HepG2 (cell line): Measurements from ENCODE around the gene PRKAR1B. TPM values are rescaled to one million over a fixed set of nuclear protein-coding genes. Genes with fewer than 3 reads are reported as not detected.

ENCODE experiments used
- DMTF1 ChIP-seq: sonication (generic); formaldehyde crosslinking; IDR thresholded peaks from 2 replicates; pipeline ENCODE4 v1.4.0; 2020; ENCODE audit warnings: mild to moderate bottlenecking, missing genetic modification reagents
- FOXK2 ChIP-seq: fragments of 450-650 bp; IDR thresholded peaks from 2 replicates; pipeline ENCODE4 v1.6.1; 2016
- KDM1A ChIP-seq: IDR thresholded peaks from 2 replicates; pipeline ENCODE4 v1.6.1; 2016; ENCODE audit warnings: missing compliant biosample characterization
- LCORL ChIP-seq, 2 experiments: fragments of 450-650 bp in 1 of 2; sonication (generic) in 1 of 2; formaldehyde crosslinking in 1 of 2; IDR thresholded peaks; 2 replicates each; pipeline versions ENCODE4 v1.5.0 to v1.6.1; 2017 to 2020; ENCODE audit warnings: antibody characterized with exemption in 1 of 2, missing genetic modification reagents in 1 of 2
- MED8 ChIP-seq: sonication (generic); formaldehyde crosslinking; IDR thresholded peaks from 2 replicates; pipeline ENCODE4 v1.8.1; 2023; ENCODE audit warnings: mild to moderate bottlenecking, missing genetic modification reagents; ENCODE audit not compliant: insufficient replicate concordance
- PHB2 ChIP-seq: fragments of 450-650 bp; IDR thresholded peaks from 2 replicates; pipeline ENCODE4 v1.6.1; 2018; ENCODE audit not compliant: partially characterized antibody
- RFX5 ChIP-seq: IDR thresholded peaks from 2 replicates; pipeline ENCODE4 v1.6.1; 2011; ENCODE audit warnings: low read depth, low read length, improper control_type of control experiment
- RNF219 ChIP-seq: sonication (generic); formaldehyde crosslinking; IDR thresholded peaks from 2 replicates; pipeline ENCODE4 v1.5.0; 2020; ENCODE audit warnings: mild to moderate bottlenecking, missing genetic modification reagents
- SMARCE1 ChIP-seq: fragments of 450-650 bp; IDR thresholded peaks from 2 replicates; pipeline ENCODE4 v1.6.1; 2017; ENCODE audit warnings: borderline replicate concordance
- ZKSCAN5 ChIP-seq: sonication (generic); formaldehyde crosslinking; IDR thresholded peaks from 2 replicates; pipeline ENCODE4 v1.5.1; 2020; ENCODE audit warnings: mild to moderate bottlenecking, missing genetic modification reagents
- ZNF644 ChIP-seq: IDR thresholded peaks from 2 replicates; pipeline ENCODE4 v1.6.1; 2016; ENCODE audit warnings: low read depth
- ZNF703 ChIP-seq: sonication (generic); formaldehyde crosslinking; IDR thresholded peaks from 2 replicates; pipeline ENCODE4 v1.5.1; 2020; ENCODE audit warnings: missing genetic modification reagents, mild to moderate bottlenecking, moderate library complexity, borderline replicate concordance
- polyA plus RNA-seq, 8 experiments: library from polyadenylated mRNA; depleted of rRNA in 3 of 8; stranded (reverse) in 7 of 8; unstranded in 1 of 8; fragments of >200 nt; fragmentation: Illumina TruSeq in 4 of 8; extraction: Trizol in 4 of 8; gene quantifications; 2 replicates each; pipeline versions ENCODE4 v1.2.1 to v1.2.3, GENCODE V29; 2011 to 2016; ENCODE audit warnings: low read depth in 4 of 8, missing spikeins in 1 of 8, mixed read lengths in 1 of 8; ENCODE audit not compliant: insufficient read depth in 1 of 8
- total RNA-seq, 5 experiments: library from RNA; depleted of rRNA; stranded (reverse); fragments of >200 nt; fragmentation: Illumina TruSeq; extraction: Trizol; gene quantifications; 2 replicates each; pipeline ENCODE4 v1.2.3, GENCODE V29; 2016; ENCODE audit warnings: low read depth in 1 of 5
- TF ChIP-seq, protein P1 (sequence below): sonication (generic); formaldehyde crosslinking; IDR thresholded peaks from 2 replicates; pipeline ENCODE4 v1.8.0; 2022; ENCODE audit warnings: low read depth, missing genetic modification reagents
- TF ChIP-seq, protein P2 (sequence below): sonication (generic); formaldehyde crosslinking; IDR thresholded peaks from 2 replicates; pipeline ENCODE4 v1.5.1; 2020; ENCODE audit warnings: mild to moderate bottlenecking, missing genetic modification reagents, moderate library complexity

PRKAR1B gene
- total and polyA plus RNA-seq, 2 of the 13 experiments (the other 11 are each of a cell fraction or from before 2014, with no cell fraction given) = 7.9 to 28.2 TPM

DNA sequence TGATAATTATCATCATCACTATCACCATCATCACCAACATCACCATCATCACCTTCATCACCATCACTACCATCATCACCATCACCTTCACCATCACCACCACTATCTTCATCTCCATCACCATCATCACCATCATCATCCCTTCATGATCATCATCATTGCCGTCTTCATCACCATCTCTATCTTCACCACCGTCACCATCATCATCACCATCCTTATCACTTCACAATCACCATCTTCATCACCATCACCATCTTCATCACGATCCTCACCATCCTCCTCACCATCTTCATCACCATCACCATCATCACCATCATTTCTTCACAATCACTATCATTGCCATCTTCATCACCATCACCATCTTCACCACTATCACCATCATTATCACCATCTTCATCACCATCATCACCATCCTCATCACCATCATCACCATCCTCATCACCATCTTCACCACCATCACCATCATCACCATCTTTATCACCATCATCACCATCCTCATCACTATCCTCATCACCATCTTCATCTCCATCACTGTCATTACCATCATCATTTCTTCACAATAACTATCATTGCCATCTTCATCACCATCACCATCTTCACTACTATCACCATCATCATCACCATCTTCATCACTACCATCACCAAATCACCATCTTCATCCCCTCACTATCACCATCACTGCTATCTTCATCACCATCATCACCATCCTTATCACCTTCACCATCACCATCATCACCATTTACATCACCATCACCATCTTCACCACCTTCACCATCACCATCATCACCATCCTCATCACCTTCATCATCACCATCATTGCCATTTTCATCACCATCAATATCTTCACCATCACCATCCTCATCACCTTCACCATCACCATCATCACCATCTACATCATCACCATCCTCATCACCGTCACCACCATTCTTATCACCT lies 73.0 kb downstream of the PRKAR1B start (continued):
- TF ChIP-seq DMTF1 (CRISPR knock-in tag) = no peak
- no peak for TF ChIP-seq SMARCE1
- TF ChIP-seq, protein P1, sequence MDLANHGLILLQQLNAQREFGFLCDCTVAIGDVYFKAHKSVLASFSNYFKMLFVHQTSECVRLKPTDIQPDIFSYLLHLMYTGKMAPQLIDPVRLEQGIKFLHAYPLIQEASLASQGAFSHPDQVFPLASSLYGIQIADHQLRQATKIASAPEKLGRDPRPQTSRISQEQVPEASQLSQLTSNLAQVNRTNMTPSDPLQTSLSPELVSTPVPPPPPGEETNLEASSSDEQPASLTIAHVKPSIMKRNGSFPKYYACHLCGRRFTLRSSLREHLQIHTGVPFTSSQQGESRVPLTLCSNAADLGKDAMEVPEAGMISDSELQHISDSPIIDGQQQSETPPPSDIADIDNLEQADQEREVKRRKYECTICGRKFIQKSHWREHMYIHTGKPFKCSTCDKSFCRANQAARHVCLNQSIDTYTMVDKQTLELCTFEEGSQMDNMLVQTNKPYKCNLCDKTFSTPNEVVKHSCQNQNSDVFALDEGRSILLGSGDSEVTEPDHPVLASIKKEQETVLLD (CRISPR knock-in tag) = no peak
- TF ChIP-seq PHB2 = no peak
- TF ChIP-seq MED8 (CRISPR knock-in tag) = no peak
- TF ChIP-seq KDM1A (CRISPR knock-in tag) = no peak
- no peak for TF ChIP-seq RNF219 (CRISPR knock-in tag)
- TF ChIP-seq ZKSCAN5 = no peak
- peak; percentile 9; the same call in 1 of the 2 replicates for TF ChIP-seq FOXK2
- no peak for TF ChIP-seq ZNF703 (CRISPR knock-in tag)
- no peak for TF ChIP-seq RFX5
- no peak for TF ChIP-seq ZNF644
- TF ChIP-seq, protein P2, sequence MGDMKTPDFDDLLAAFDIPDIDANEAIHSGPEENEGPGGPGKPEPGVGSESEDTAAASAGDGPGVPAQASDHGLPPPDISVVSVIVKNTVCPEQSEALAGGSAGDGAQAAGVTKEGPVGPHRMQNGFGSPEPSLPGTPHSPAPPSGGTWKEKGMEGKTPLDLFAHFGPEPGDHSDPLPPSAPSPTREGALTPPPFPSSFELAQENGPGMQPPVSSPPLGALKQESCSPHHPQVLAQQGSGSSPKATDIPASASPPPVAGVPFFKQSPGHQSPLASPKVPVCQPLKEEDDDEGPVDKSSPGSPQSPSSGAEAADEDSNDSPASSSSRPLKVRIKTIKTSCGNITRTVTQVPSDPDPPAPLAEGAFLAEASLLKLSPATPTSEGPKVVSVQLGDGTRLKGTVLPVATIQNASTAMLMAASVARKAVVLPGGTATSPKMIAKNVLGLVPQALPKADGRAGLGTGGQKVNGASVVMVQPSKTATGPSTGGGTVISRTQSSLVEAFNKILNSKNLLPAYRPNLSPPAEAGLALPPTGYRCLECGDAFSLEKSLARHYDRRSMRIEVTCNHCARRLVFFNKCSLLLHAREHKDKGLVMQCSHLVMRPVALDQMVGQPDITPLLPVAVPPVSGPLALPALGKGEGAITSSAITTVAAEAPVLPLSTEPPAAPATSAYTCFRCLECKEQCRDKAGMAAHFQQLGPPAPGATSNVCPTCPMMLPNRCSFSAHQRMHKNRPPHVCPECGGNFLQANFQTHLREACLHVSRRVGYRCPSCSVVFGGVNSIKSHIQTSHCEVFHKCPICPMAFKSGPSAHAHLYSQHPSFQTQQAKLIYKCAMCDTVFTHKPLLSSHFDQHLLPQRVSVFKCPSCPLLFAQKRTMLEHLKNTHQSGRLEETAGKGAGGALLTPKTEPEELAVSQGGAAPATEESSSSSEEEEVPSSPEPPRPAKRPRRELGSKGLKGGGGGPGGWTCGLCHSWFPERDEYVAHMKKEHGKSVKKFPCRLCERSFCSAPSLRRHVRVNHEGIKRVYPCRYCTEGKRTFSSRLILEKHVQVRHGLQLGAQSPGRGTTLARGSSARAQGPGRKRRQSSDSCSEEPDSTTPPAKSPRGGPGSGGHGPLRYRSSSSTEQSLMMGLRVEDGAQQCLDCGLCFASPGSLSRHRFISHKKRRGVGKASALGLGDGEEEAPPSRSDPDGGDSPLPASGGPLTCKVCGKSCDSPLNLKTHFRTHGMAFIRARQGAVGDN (CRISPR knock-in tag) = no peak
- peak; percentile 55 for TF ChIP-seq LCORL (IDR thresholded peaks at IDR 0.05)
- no peak for TF ChIP-seq LCORL (CRISPR knock-in tag; IDR thresholded peaks at IDR 0.05)
